ENCODE measurements around the gene TMEM35B.

TMEM35B gene

DNA sequence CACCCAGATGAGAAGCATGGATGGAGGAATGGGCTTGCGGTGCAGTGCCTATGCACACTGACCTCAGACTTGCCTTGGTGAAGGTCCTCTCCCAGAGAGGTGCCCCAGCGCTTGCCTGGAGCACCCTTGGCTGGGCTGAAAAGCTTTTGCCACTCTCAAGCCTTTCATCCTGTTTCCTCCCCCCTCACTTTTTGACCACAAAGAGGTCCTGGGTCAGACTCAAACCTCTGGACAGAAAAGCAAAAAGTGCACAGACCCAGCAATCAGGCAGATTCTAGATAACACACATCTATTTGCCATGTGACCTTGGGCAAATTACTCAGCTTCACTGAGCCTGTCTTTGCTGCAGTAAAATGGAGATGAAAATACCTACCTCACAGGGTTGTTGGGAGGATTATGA lies 7.3 kb downstream of the TMEM35B start:
- Histone ChIP-seq H2BK15ac (ENCODE audit: low read depth, poor library complexity, severe bottlenecking) (no peak overlapping the region), H3K18ac (ENCODE audit: low read depth in 1 of 2, low read length in 2 of 2) (no peak overlapping the region), H3K36me3 (ENCODE audit: control insufficient read depth in 1 of 2, insufficient read depth in 2 of 2, low read depth in 1 of 2, low read length in 2 of 2) (peaks cover 24 to 26% of the 10 kb centered on the region in 2 experiments), H3K4ac (ENCODE audit: low read depth in 1 of 2, low read length in 2 of 2) (no peak overlapping the region), H3K4me3 (ENCODE audit: insufficient read depth in 1 of 2, low read depth in 1 of 2, low read length in 2 of 2) (no peak overlapping the region), H2AK5ac (ENCODE audit: low read length, severe bottlenecking) (no peak overlapping the region), H3K14ac (ENCODE audit: low read length in 2 of 2) (peak overlapping the region in 1 of 2 experiments; percentile 6), H3K23ac (ENCODE audit: low read length in 2 of 2) (no peak overlapping the region), H3K4me1 (ENCODE audit: control insufficient read depth, insufficient read depth, low read depth, low read length) (peaks cover under 1% of the 10 kb centered on the region), H3K27me3 (ENCODE audit: control insufficient read depth in 1 of 2, insufficient read depth in 1 of 2, low read length in 2 of 2) (peaks cover 0 to 7% of the 10 kb centered on the region in 2 experiments), H4K8ac (ENCODE audit: low read length) (no peak overlapping the region), H2BK5ac (ENCODE audit: low read depth, low read length, poor library complexity, severe bottlenecking) (no peak overlapping the region), H3K9ac (ENCODE audit: low read length) (no peak overlapping the region), H3K79me1 (replicated peaks; ENCODE audit: low read length, poor library complexity, severe bottlenecking) (peaks cover 18% of the 10 kb centered on the region), H2BK12ac (ENCODE audit: low read length in 2 of 2) (no peak overlapping the region), H2AFZ (ENCODE audit: low read depth, low read length) (no peak overlapping the region), H4K91ac (ENCODE audit: low read length) (no peak overlapping the region), H3K4me2 (ENCODE audit: low read length, poor library complexity, severe bottlenecking) (no peak overlapping the region), H2BK120ac (ENCODE audit: low read depth, low read length) (no peak overlapping the region), H3K27ac (ENCODE audit: low read length, poor library complexity, severe bottlenecking) (no peak overlapping the region), H3K9me3 (ENCODE audit: control insufficient read depth, low read length) (no peaks in the 10 kb centered on the region)
- WGBS, result 91% methylated on average over 2 of the region's 2 CpGs
- DNase-seq, result no peak

DNA sequence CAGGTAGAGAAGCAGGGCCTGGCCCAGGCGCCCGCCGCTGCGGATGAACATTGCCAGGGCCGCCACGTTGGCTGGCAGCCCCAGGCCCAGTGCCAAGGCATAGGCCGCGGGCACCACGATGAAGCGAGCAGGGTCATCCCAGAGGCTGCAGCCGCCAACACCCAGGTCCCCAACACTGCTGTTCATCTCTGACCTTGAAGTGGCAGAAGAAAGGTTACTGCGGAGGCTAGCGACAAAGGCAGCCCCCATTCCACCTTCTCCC lies 8.0 kb downstream of the TMEM35B start:
- no peak overlapping the region for H4K91ac ChIP-seq (ENCODE audit: low read length)
- H3K27me3 ChIP-seq (ENCODE audit: control insufficient read depth in 1 of 2, insufficient read depth in 1 of 2, low read length in 2 of 2), result peaks cover 0 to 10% of the 10 kb centered on the region in 2 experiments
- no peak overlapping the region for H3K4me3 ChIP-seq (ENCODE audit: insufficient read depth in 1 of 2, low read depth in 1 of 2, low read length in 2 of 2)
- H3K4me1 ChIP-seq (ENCODE audit: control insufficient read depth, insufficient read depth, low read depth, low read length), result no peaks in the 10 kb centered on the region
- no peak overlapping the region for H2BK15ac ChIP-seq (ENCODE audit: low read depth, poor library complexity, severe bottlenecking)
- no peak overlapping the region for H3K4ac ChIP-seq (ENCODE audit: low read depth in 1 of 2, low read length in 2 of 2)
- H2AK5ac ChIP-seq (ENCODE audit: low read length, severe bottlenecking), result no peak overlapping the region
- no peak overlapping the region for H3K23ac ChIP-seq (ENCODE audit: low read length in 2 of 2)
- no peaks in the 10 kb centered on the region for H3K9me3 ChIP-seq (ENCODE audit: control insufficient read depth, low read length)
- no peak overlapping the region for H2BK12ac ChIP-seq (ENCODE audit: low read length in 2 of 2)
- no peak for DNase-seq
- over 99% methylated on average over 11 of the region's 13 CpGs for WGBS
- H3K27ac ChIP-seq (ENCODE audit: low read length, poor library complexity, severe bottlenecking), result no peak overlapping the region
- no peak overlapping the region for H3K9ac ChIP-seq (ENCODE audit: low read length)
- no peak overlapping the region for H3K14ac ChIP-seq (ENCODE audit: low read length in 2 of 2)
- H2AFZ ChIP-seq (ENCODE audit: low read depth, low read length), result no peak overlapping the region
- H3K4me2 ChIP-seq (ENCODE audit: low read length, poor library complexity, severe bottlenecking), result no peak overlapping the region
- no peak overlapping the region for H3K18ac ChIP-seq (ENCODE audit: low read depth in 1 of 2, low read length in 2 of 2)
- no peak overlapping the region for H2BK5ac ChIP-seq (ENCODE audit: low read depth, low read length, poor library complexity, severe bottlenecking)
- peaks cover 22 to 24% of the 10 kb centered on the region in 2 experiments for H3K36me3 ChIP-seq (ENCODE audit: control insufficient read depth in 1 of 2, insufficient read depth in 2 of 2, low read depth in 1 of 2, low read length in 2 of 2)
- H3K79me1 ChIP-seq (replicated peaks; ENCODE audit: low read length, poor library complexity, severe bottlenecking), result peaks cover 12% of the 10 kb centered on the region
- no peak overlapping the region for H4K8ac ChIP-seq (ENCODE audit: low read length)
- no peak overlapping the region for H2BK120ac ChIP-seq (ENCODE audit: low read depth, low read length)

DNA sequence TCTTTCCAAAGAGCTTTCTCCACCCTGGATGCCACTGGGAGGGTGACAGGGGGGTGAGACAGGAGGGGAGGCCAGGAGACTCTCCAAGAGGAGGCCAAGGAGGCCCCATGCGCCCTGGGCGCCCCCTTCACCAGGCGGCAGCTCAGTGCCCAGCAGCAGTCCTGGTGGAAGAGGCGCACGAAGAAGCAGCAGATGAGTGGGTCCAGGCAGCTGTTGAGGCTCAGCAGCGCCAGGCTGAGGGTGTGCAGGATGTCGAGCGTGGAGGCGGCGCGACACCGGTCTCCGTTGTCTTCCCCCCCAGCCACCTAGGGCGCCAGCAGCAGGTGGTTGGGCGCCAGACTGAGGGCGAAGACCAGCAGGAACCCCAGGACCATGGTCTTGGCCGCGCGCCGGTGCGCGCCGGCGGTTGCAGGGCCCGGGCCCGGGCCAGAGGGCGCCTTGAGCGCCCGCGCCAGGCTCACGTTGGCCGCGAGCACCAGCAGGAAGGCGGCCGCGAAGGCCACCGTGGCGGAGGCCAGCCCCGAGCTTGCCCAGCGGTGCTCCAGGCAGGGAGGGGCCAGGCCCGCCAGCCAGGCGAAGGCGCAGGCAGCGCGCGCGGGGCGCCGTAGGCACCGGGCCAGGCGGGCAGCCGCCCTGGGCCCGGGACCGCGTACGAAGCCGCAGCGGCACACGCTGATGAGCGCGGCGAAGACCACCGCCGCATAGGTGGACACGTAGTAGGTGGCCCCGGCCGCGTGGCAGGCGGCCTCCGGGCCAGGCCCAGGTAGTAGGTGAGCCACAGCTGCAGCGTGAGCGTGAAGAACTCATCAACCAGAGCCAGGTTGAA lies 8.6 kb downstream of the TMEM35B start:
- Histone ChIP-seq H2BK12ac (ENCODE audit: low read length in 2 of 2) (no peak overlapping the region), H3K4me3 (ENCODE audit: insufficient read depth in 1 of 2, low read depth in 1 of 2, low read length in 2 of 2) (no peak overlapping the region), H3K9ac (ENCODE audit: low read length) (no peak overlapping the region), H3K4ac (ENCODE audit: low read depth in 1 of 2, low read length in 2 of 2) (no peak overlapping the region), H2BK15ac (ENCODE audit: low read depth, poor library complexity, severe bottlenecking) (no peak overlapping the region), H3K79me1 (replicated peaks; ENCODE audit: low read length, poor library complexity, severe bottlenecking) (peaks cover 7% of the 10 kb centered on the region), H4K91ac (ENCODE audit: low read length) (no peak overlapping the region), H3K9me3 (ENCODE audit: control insufficient read depth, low read length) (no peaks in the 10 kb centered on the region), H3K4me1 (ENCODE audit: control insufficient read depth, insufficient read depth, low read depth, low read length) (no peaks in the 10 kb centered on the region), H3K18ac (ENCODE audit: low read depth in 1 of 2, low read length in 2 of 2) (no peak overlapping the region), H3K27ac (ENCODE audit: low read length, poor library complexity, severe bottlenecking) (no peak overlapping the region), H3K4me2 (ENCODE audit: low read length, poor library complexity, severe bottlenecking) (no peak overlapping the region), H3K27me3 (ENCODE audit: control insufficient read depth in 1 of 2, insufficient read depth in 1 of 2, low read length in 2 of 2) (peaks cover 0 to 10% of the 10 kb centered on the region in 2 experiments), H2AK5ac (ENCODE audit: low read length, severe bottlenecking) (no peak overlapping the region), H3K23ac (ENCODE audit: low read length in 2 of 2) (no peak overlapping the region), H3K36me3 (ENCODE audit: control insufficient read depth in 1 of 2, insufficient read depth in 2 of 2, low read depth in 1 of 2, low read length in 2 of 2) (peaks cover 18% of the 10 kb centered on the region in 2 experiments), H4K8ac (ENCODE audit: low read length) (no peak overlapping the region), H3K14ac (ENCODE audit: low read length in 2 of 2) (no peak overlapping the region), H2BK5ac (ENCODE audit: low read depth, low read length, poor library complexity, severe bottlenecking) (no peak overlapping the region), H2AFZ (ENCODE audit: low read depth, low read length) (no peak overlapping the region), H2BK120ac (ENCODE audit: low read depth, low read length) (no peak overlapping the region)
- 95% methylated on average over 69 of the region's 72 CpGs for WGBS
- no peak for DNase-seq

GRCh38 chr1:34975771-34976170 lies 9.4 kb downstream of the TMEM35B start:
- Histone ChIP-seq H3K4ac (ENCODE audit: low read depth in 1 of 2, low read length in 2 of 2) (no peak overlapping the region), H3K9me3 (ENCODE audit: control insufficient read depth, low read length) (no peaks in the 10 kb centered on the region), H2AK5ac (ENCODE audit: low read length, severe bottlenecking) (no peak overlapping the region), H3K36me3 (ENCODE audit: control insufficient read depth in 1 of 2, insufficient read depth in 2 of 2, low read depth in 1 of 2, low read length in 2 of 2) (peaks cover 11 to 18% of the 10 kb centered on the region in 2 experiments), H2BK120ac (ENCODE audit: low read depth, low read length) (no peak overlapping the region), H3K27me3 (ENCODE audit: control insufficient read depth in 1 of 2, insufficient read depth in 1 of 2, low read length in 2 of 2) (peaks cover 0 to 10% of the 10 kb centered on the region in 2 experiments), H3K79me1 (replicated peaks; ENCODE audit: low read length, poor library complexity, severe bottlenecking) (peaks cover 5% of the 10 kb centered on the region), H3K9ac (ENCODE audit: low read length) (no peak overlapping the region), H3K14ac (ENCODE audit: low read length in 2 of 2) (no peak overlapping the region), H3K4me3 (ENCODE audit: insufficient read depth in 1 of 2, low read depth in 1 of 2, low read length in 2 of 2) (no peak overlapping the region), H2BK12ac (ENCODE audit: low read length in 2 of 2) (no peak overlapping the region), H3K18ac (ENCODE audit: low read depth in 1 of 2, low read length in 2 of 2) (no peak overlapping the region), H3K27ac (ENCODE audit: low read length, poor library complexity, severe bottlenecking) (no peak overlapping the region), H3K4me2 (ENCODE audit: low read length, poor library complexity, severe bottlenecking) (no peak overlapping the region), H4K91ac (ENCODE audit: low read length) (no peak overlapping the region), H2AFZ (ENCODE audit: low read depth, low read length) (no peak overlapping the region), H2BK15ac (ENCODE audit: low read depth, poor library complexity, severe bottlenecking) (no peak overlapping the region), H3K23ac (ENCODE audit: low read length in 2 of 2) (no peak overlapping the region), H3K4me1 (ENCODE audit: control insufficient read depth, insufficient read depth, low read depth, low read length) (peaks cover 2% of the 10 kb centered on the region), H4K8ac (ENCODE audit: low read length) (no peak overlapping the region), H2BK5ac (ENCODE audit: low read depth, low read length, poor library complexity, severe bottlenecking) (no peak overlapping the region)
- WGBS, result 97% methylated on average over 5 of the region's 6 CpGs
- DNase-seq, result no peak

Measured in mesenchymal stem cell (in vitro differentiated cells and primary cell).